PC-9 (cell line): ENCODE results near the gene TRANK1. TPM values are rescaled to one million over a fixed set of nuclear protein-coding genes. Genes with fewer than 3 reads are reported as not detected.
"Not testable (repeated sequence)": the region's sequence is repeated elsewhere in the genome, so short reads cannot be mapped to it uniquely, and the experiment has no call there.

Source experiments
- BruUV-seq: library from RNA; stranded (reverse); fragments of 400-500 nt; replicated peaks from 2 replicates; lab custom pipeline; 2021; lab: Mats Ljungman, UMichigan
- CTCF ChIA-PET: fragments of 300-600 bp; sonication (Branson Sonifier 250); formaldehyde crosslinking; loops from one replicate; lab custom pipeline; 2022; ENCODE audit warnings: antibody characterized with exemption; lab: Charles Lee
- POLR2A ChIA-PET: fragments of 300-600 bp; sonication (Branson Sonifier 250); formaldehyde crosslinking; loops from one replicate; lab custom pipeline; 2022; ENCODE audit warnings: antibody characterized with exemption; ENCODE audit not compliant: unreplicated experiment; lab: Charles Lee
- DNase-seq, 2 experiments: peaks; one replicate each; pipeline versions ENCODE4 v3.0.0 to v3.0.0-alpha.2; 2015 to 2022; ENCODE audit warnings: mixed read lengths in 1 of 2
- H2AFZ ChIP-seq: fragments of 200-600 bp; sonication (generic); 2 replicates; pipeline ENCODE4 v1.8.1; 2017; ENCODE audit warnings: antibody characterized with exemption
- H3F3A ChIP-seq: fragments of 200-600 bp; sonication (generic); 2 replicates; pipeline ENCODE4 v1.8.1; 2017; ENCODE audit warnings: antibody characterized with exemption, mild to moderate bottlenecking, low read depth; ENCODE audit not compliant: insufficient read depth
- H3K27ac ChIP-seq: fragments of 200-600 bp; sonication (generic); 2 replicates; pipeline ENCODE4 v1.6.1; 2016; ENCODE audit warnings: mixed run types
- H3K27me3 ChIP-seq: fragments of 200-600 bp; sonication (generic); 2 replicates; pipeline ENCODE4 v1.6.1; 2016; ENCODE audit warnings: low read depth, mixed run types; ENCODE audit not compliant: insufficient read depth
- H3K36me3 ChIP-seq: fragments of 200-600 bp; sonication (generic); 2 replicates; pipeline ENCODE4 v1.6.1; 2016; ENCODE audit warnings: low read depth, mixed run types
- H3K4me1 ChIP-seq: fragments of 200-600 bp; sonication (generic); replicated peaks from 2 replicates; pipeline ENCODE4 v1.6.1; 2016; ENCODE audit warnings: mixed run types; ENCODE audit not compliant: insufficient read depth
- H3K4me2 ChIP-seq: fragments of 200-600 bp; sonication (generic); 2 replicates; pipeline ENCODE4 v1.6.1; 2017; ENCODE audit warnings: mixed run types
- H3K4me3 ChIP-seq: fragments of 200-600 bp; sonication (generic); 2 replicates; pipeline ENCODE4 v1.6.1; 2016; ENCODE audit warnings: mixed run types
- H3K79me2 ChIP-seq: fragments of 200-600 bp; sonication (generic); 2 replicates; pipeline ENCODE4 v1.6.1; 2017; ENCODE audit warnings: low read depth, mixed run types
- H3K9me2 ChIP-seq: fragments of 200-600 bp; sonication (generic); 2 replicates; pipeline ENCODE4 v1.8.1; 2017; ENCODE audit warnings: mild to moderate bottlenecking; ENCODE audit not compliant: insufficient read depth
- H3K9me3 ChIP-seq: fragments of 200-600 bp; sonication (generic); 2 replicates; pipeline ENCODE4 v1.8.1; 2016; ENCODE audit warnings: low read depth; ENCODE audit not compliant: insufficient read depth
- H4K20me1 ChIP-seq: fragments of 200-600 bp; sonication (generic); 2 replicates; pipeline ENCODE4 v1.8.1; 2017; ENCODE audit not compliant: insufficient read depth
- CTCF ChIP-seq: fragments of 200-600 bp; sonication (generic); conservative IDR thresholded peaks from 2 replicates; pipeline ENCODE4 v1.6.1; 2017; ENCODE audit warnings: mixed run types, antibody characterized with exemption, mild to moderate bottlenecking, moderate library complexity
- EZH2 ChIP-seq: fragments of 200-600 bp; sonication (generic); IDR thresholded peaks from 2 replicates; pipeline ENCODE4 v1.8.0; 2017; ENCODE audit warnings: antibody characterized with exemption, low read depth
- intact Hi-C: fragments of 100-400 bp; cut with micrococcal nuclease; formaldehyde crosslinking; loops from one replicate; pipeline ENCODE4 v1.10.0; 2022; ENCODE audit not compliant: unreplicated experiment
- total RNA-seq: library from RNA; stranded (reverse); gene quantifications from 2 replicates; pipeline ENCODE4 v1.2.3, GENCODE V29; 2021

The TRANK1 gene
- total RNA-seq, 1 experiment from 2014 or later: 12.1 TPM

GRCh38 chr3:36893137-36893557, 51.7 kb downstream of the TRANK1 start:
- Histone ChIP-seq H3K9me2 (no peaks in the 10 kb centered on the region), H3F3A (no peaks in the 10 kb centered on the region), H3K4me3 (no peak overlapping the region), H2AFZ (no peak overlapping the region), H3K9me3 (no peaks in the 10 kb centered on the region), H3K27ac (no peak overlapping the region), H3K79me2 (no peaks in the 10 kb centered on the region), H3K4me2 (no peak overlapping the region), H3K27me3 (no peaks in the 10 kb centered on the region), H3K4me1 (no peaks in the 10 kb centered on the region), H4K20me1 (no peaks in the 10 kb centered on the region), H3K36me3 (no peaks in the 10 kb centered on the region)
- DNase-seq: no peak
- TF ChIP-seq EZH2: no peak
- no peak for TF ChIP-seq CTCF
- ChIA-PET POLR2A (no interaction called here), CTCF (no interaction called here)
- no TSS peak for BruUV-seq
- intact Hi-C loops: no loop called here

- CTCF ChIA-PET: no interaction called here
- Histone ChIP-seq H3K27ac (no peak overlapping the region), H3K27me3 (no peaks in the 10 kb centered on the region), H3K4me2 (no peak overlapping the region), H3K36me3 (no peaks in the 10 kb centered on the region), H4K20me1 (no peaks in the 10 kb centered on the region), H3K9me2 (no peaks in the 10 kb centered on the region), H3K4me1 (no peaks in the 10 kb centered on the region), H3K4me3 (no peak overlapping the region), H3K79me2 (no peaks in the 10 kb centered on the region), H3K9me3 (no peaks in the 10 kb centered on the region), H2AFZ (no peak overlapping the region), H3F3A (no peaks in the 10 kb centered on the region)
- no TSS peak for BruUV-seq
- no peak for TF ChIP-seq EZH2
- intact Hi-C loops: no loop called here
- DNase-seq: no peak
- POLR2A ChIA-PET: no interaction called here
Observed at GRCh38 chr3:36892457-36893136, 52.3 kb downstream of the TRANK1 start.

- no peak for TF ChIP-seq EZH2
- no peak for TF ChIP-seq CTCF
- intact Hi-C loops: no loop called here
- ChIA-PET POLR2A (no interaction called here), CTCF (no interaction called here)
- Histone ChIP-seq H3F3A (no peaks in the 10 kb centered on the region), H3K9me2 (no peaks in the 10 kb centered on the region), H3K9me3 (no peaks in the 10 kb centered on the region), H3K27me3 (no peaks in the 10 kb centered on the region), H3K27ac (no peak overlapping the region), H3K4me3 (no peak overlapping the region), H3K36me3 (no peaks in the 10 kb centered on the region), H3K79me2 (no peaks in the 10 kb centered on the region), H2AFZ (no peak overlapping the region), H3K4me2 (no peak overlapping the region), H4K20me1 (no peaks in the 10 kb centered on the region), H3K4me1 (no peaks in the 10 kb centered on the region)
- BruUV-seq: no TSS peak
- no peak for DNase-seq
Observed at GRCh38 chr3:36891701-36892160, 53.1 kb downstream of the TRANK1 start.

GRCh38 chr3:36891097-36891496, 53.8 kb downstream of the TRANK1 start:
- H3K36me3 ChIP-seq, H3K27me3 ChIP-seq, H3K4me2 ChIP-seq, POLR2A ChIA-PET, BruUV-seq, H3K79me2 ChIP-seq, H3F3A ChIP-seq, intact Hi-C loops, DNase-seq, H3K4me3 ChIP-seq, H4K20me1 ChIP-seq, H2AFZ ChIP-seq, H3K27ac ChIP-seq, H3K4me1 ChIP-seq, H3K9me3 ChIP-seq, H3K9me2 ChIP-seq, CTCF ChIA-PET: not testable (repeated sequence)
